Ectodermal cell (in vitro differentiated cells): ENCODE measurements around the gene CEMIP.
A peak's percentile ranks its signal among the peaks of the same experiment; 100 is the strongest.

Experiments used
- H3K27ac ChIP-seq: 2 replicates; pipeline ENCODE4 v1.7.0; 2013; ENCODE audit warnings: mild to moderate bottlenecking, low read depth, low read length; ENCODE audit not compliant: insufficient read depth, poor library complexity, severe bottlenecking
- H3K27me3 ChIP-seq: 2 replicates; pipeline ENCODE4 v1.7.0; 2013; ENCODE audit warnings: mild to moderate bottlenecking, low read length; ENCODE audit not compliant: insufficient read depth, control insufficient read depth, poor library complexity, severe bottlenecking
- H3K36me3 ChIP-seq: one replicate; pipeline ENCODE4 v1.7.0; 2013; ENCODE audit warnings: low read length; ENCODE audit not compliant: control insufficient read depth, insufficient read depth
- H3K4me1 ChIP-seq: one replicate; pipeline ENCODE4 v1.7.0; 2013; ENCODE audit warnings: low read length; ENCODE audit not compliant: control insufficient read depth, insufficient read depth
- H3K4me3 ChIP-seq: 2 replicates; pipeline ENCODE4 v1.7.0; 2013; ENCODE audit warnings: low read depth, low read length, control low read depth; ENCODE audit not compliant: insufficient read depth
- H3K9me3 ChIP-seq: 2 replicates; pipeline ENCODE4 v1.7.0; 2013; ENCODE audit warnings: mild to moderate bottlenecking, low read length, moderate library complexity; ENCODE audit not compliant: control insufficient read depth
- WGBS, 2 experiments: methylation state at CpG; one replicate each; pipeline ENCODE4 v1.1.7; 2013; ENCODE audit warnings: missing lambda C conversion rate in 2 of 2; 5-methylcytosine and 5-hydroxymethylcytosine counted together

CEMIP gene

GRCh38 chr15:80979538-80980200, 200.5 kb downstream of the CEMIP start:
- H3K27me3 ChIP-seq, result no peaks in the 10 kb centered on the region
- peaks cover 17% of the 10 kb centered on the region for H3K36me3 ChIP-seq
- 89 to 95% methylated on average over 8 of the region's 8 CpGs for WGBS, 2 experiments
- H3K27ac ChIP-seq, result no peak overlapping the region
- H3K9me3 ChIP-seq, result no peaks in the 10 kb centered on the region
- H3K4me1 ChIP-seq, result no peaks in the 10 kb centered on the region
- no peak overlapping the region for H3K4me3 ChIP-seq

GRCh38 chr15:80982205-80982604, 203.0 kb downstream of the CEMIP start:
- H3K4me1 ChIP-seq, result peaks cover 6% of the 10 kb centered on the region
- 82 to 95% methylated on average over 2 of the region's 2 CpGs for WGBS, 2 experiments
- H3K4me3 ChIP-seq, result no peak overlapping the region
- no peaks in the 10 kb centered on the region for H3K27me3 ChIP-seq
- peaks cover 17% of the 10 kb centered on the region for H3K36me3 ChIP-seq
- no peaks in the 10 kb centered on the region for H3K9me3 ChIP-seq
- H3K27ac ChIP-seq, result no peak overlapping the region

- WGBS, 2 experiments, result 90 to 96% methylated on average over 5 of the region's 5 CpGs
- Histone ChIP-seq H3K27me3 (no peaks in the 10 kb centered on the region), H3K4me3 (no peak overlapping the region), H3K4me1 (peaks cover 8% of the 10 kb centered on the region), H3K36me3 (peaks cover 17% of the 10 kb centered on the region), H3K9me3 (no peaks in the 10 kb centered on the region), H3K27ac (no peak overlapping the region)
Measured at GRCh38 chr15:80982839-80983238, 203.7 kb downstream of the CEMIP start.

- Histone ChIP-seq H3K9me3 (no peaks in the 10 kb centered on the region), H3K4me1 (peaks cover 14% of the 10 kb centered on the region), H3K27me3 (no peaks in the 10 kb centered on the region), H3K36me3 (peaks cover 6% of the 10 kb centered on the region), H3K27ac (no peak overlapping the region), H3K4me3 (no peak overlapping the region)
- 89 to 90% methylated on average over 9 of the region's 9 CpGs for WGBS, 2 experiments
Measured at GRCh38 chr15:80984856-80985255, 205.7 kb downstream of the CEMIP start.

GRCh38 chr15:80985981-80986380, 206.8 kb downstream of the CEMIP start:
- H3K4me3 ChIP-seq, result no peak overlapping the region

GRCh38 chr15:80986487-80986886, 207.3 kb downstream of the CEMIP start:
- 90 to 100% methylated on average over 1 of the region's 1 CpG for WGBS, 2 experiments
- no peak overlapping the region for H3K27ac ChIP-seq
- H3K27me3 ChIP-seq, result no peaks in the 10 kb centered on the region
- H3K9me3 ChIP-seq, result no peaks in the 10 kb centered on the region
- peaks cover 4% of the 10 kb centered on the region for H3K36me3 ChIP-seq
- H3K4me3 ChIP-seq, result no peak overlapping the region
- H3K4me1 ChIP-seq, result peaks cover 14% of the 10 kb centered on the region

More at GRCh38 chr15:80985981-80986380, 206.8 kb downstream of the CEMIP start:
- WGBS, 2 experiments, result 98% methylated on average over 4 to 5 of the region's 5 CpGs
- Histone ChIP-seq H3K4me1 (peaks cover 14% of the 10 kb centered on the region), H3K9me3 (no peaks in the 10 kb centered on the region), H3K27ac (no peak overlapping the region), H3K27me3 (no peaks in the 10 kb centered on the region), H3K36me3 (peaks cover 4% of the 10 kb centered on the region)

GRCh38 chr15:80988148-80988796, 209.1 kb downstream of the CEMIP start:
- no peaks in the 10 kb centered on the region for H3K9me3 ChIP-seq

GRCh38 chr15:80989081-80989517, 209.9 kb downstream of the CEMIP start:
- Histone ChIP-seq H3K9me3 (no peaks in the 10 kb centered on the region), H3K27ac (peak overlapping the region; percentile 88), H3K36me3 (no peaks in the 10 kb centered on the region), H3K4me1 (peaks cover 14% of the 10 kb centered on the region), H3K4me3 (peak overlapping the region; percentile 94), H3K27me3 (no peaks in the 10 kb centered on the region)
- WGBS, 2 experiments, result 0 to 1% methylated on average over 7 of the region's 7 CpGs

More at GRCh38 chr15:80988148-80988796, 209.1 kb downstream of the CEMIP start:
- Histone ChIP-seq H3K36me3 (no peaks in the 10 kb centered on the region), H3K4me3 (peak overlapping the region; percentile 94), H3K27me3 (no peaks in the 10 kb centered on the region), H3K4me1 (peaks cover 14% of the 10 kb centered on the region), H3K27ac (no peak overlapping the region)
- 60 to 63% methylated on average over 8 of the region's 8 CpGs for WGBS, 2 experiments

GRCh38 chr15:80989518-80990478, 210.6 kb downstream of the CEMIP start, which contains the start of gene MESD:
TSS of gene MESD (minus strand) at chr15:80989819. CDS start at chr15:80989791, 28 bp downstream.
- Histone ChIP-seq H3K4me1 (peaks cover 14% of the 10 kb centered on the region), H3K27ac (peak within 1 kb of the TSS; percentile 88)
- WGBS, 2 experiments, result 3 to 4% methylated on average over 63 of the region's 63 CpGs

More at GRCh38 chr15:80989518-80990478, 210.6 kb downstream of the CEMIP start, which contains the start of gene MESD:
- H3K9me3 ChIP-seq, result no peaks in the 10 kb centered on the region
- H3K36me3 ChIP-seq, result no peaks in the 10 kb centered on the region
- peak within 1 kb of the TSS; percentile 94 for H3K4me3 ChIP-seq
- H3K27me3 ChIP-seq, result no peaks in the 10 kb centered on the region
